ENCODE results near the gene EFCAB8. TPM values are rescaled to one million over a fixed set of nuclear protein-coding genes. Genes with fewer than 3 reads are reported as not detected.

Gene EFCAB8
- total RNA-seq, 1 experiment from 2014 or later = not detected

- Histone ChIP-seq H2AFZ (no peak overlapping the region), H3F3A (ENCODE audit: insufficient read depth, low read depth) (no peaks in the 10 kb centered on the region), H3K27ac (no peak overlapping the region), H3K4me3 (no peak overlapping the region), H3K79me2 (ENCODE audit: low read depth) (no peaks in the 10 kb centered on the region), H3K9me2 (ENCODE audit: insufficient read depth) (no peaks in the 10 kb centered on the region), H3K36me3 (ENCODE audit: low read depth) (no peaks in the 10 kb centered on the region), H3K4me2 (no peak overlapping the region), H4K20me1 (ENCODE audit: insufficient read depth) (no peaks in the 10 kb centered on the region), H3K4me1 (replicated peaks; ENCODE audit: insufficient read depth) (no peaks in the 10 kb centered on the region), H3K9me3 (ENCODE audit: insufficient read depth, low read depth) (no peaks in the 10 kb centered on the region; the same call in 1 of the 2 replicates), H3K27me3 (ENCODE audit: insufficient read depth, low read depth) (peaks cover 73% of the 10 kb centered on the region)
- BruUV-seq (replicated peaks) = no TSS peak
- intact Hi-C loops (cut with micrococcal nuclease; ENCODE audit: unreplicated experiment) = no loop called here
- no peak for DNase-seq
- ChIA-PET CTCF (no interaction called here), POLR2A (ENCODE audit: unreplicated experiment) (no interaction called here)
- no peak for TF ChIP-seq CTCF (conservative IDR thresholded peaks at IDR 0.05)
- no peak for TF ChIP-seq EZH2 (IDR thresholded peaks at IDR 0.05; ENCODE audit: low read depth)
Measured at GRCh38 chr20:32991792-32992641, 133.3 kb downstream of the EFCAB8 start.

GRCh38 chr20:32993496-32994050 is 134.8 kb downstream of the EFCAB8 start:
- BruUV-seq (replicated peaks) = no TSS peak
- POLR2A ChIA-PET (ENCODE audit: unreplicated experiment) = no interaction called here
- Histone ChIP-seq H3K4me2 (no peak overlapping the region), H3K36me3 (ENCODE audit: low read depth) (no peaks in the 10 kb centered on the region), H3K4me3 (no peak overlapping the region), H2AFZ (no peak overlapping the region), H4K20me1 (ENCODE audit: insufficient read depth) (no peaks in the 10 kb centered on the region), H3K9me2 (ENCODE audit: insufficient read depth) (no peaks in the 10 kb centered on the region), H3K27me3 (ENCODE audit: insufficient read depth, low read depth) (peaks cover 77% of the 10 kb centered on the region), H3K79me2 (ENCODE audit: low read depth) (no peaks in the 10 kb centered on the region), H3F3A (ENCODE audit: insufficient read depth, low read depth) (no peaks in the 10 kb centered on the region), H3K27ac (no peak overlapping the region), H3K9me3 (ENCODE audit: insufficient read depth, low read depth) (no peaks in the 10 kb centered on the region; the same call in 1 of the 2 replicates), H3K4me1 (replicated peaks; ENCODE audit: insufficient read depth) (no peaks in the 10 kb centered on the region)
- no peak for TF ChIP-seq CTCF (conservative IDR thresholded peaks at IDR 0.05)
- no peak for TF ChIP-seq EZH2 (IDR thresholded peaks at IDR 0.05; ENCODE audit: low read depth)
- intact Hi-C loops (cut with micrococcal nuclease; ENCODE audit: unreplicated experiment) = no loop called here
- CTCF ChIA-PET = no interaction called here
- DNase-seq = no peak

- BruUV-seq (replicated peaks) = no TSS peak
- intact Hi-C loops (cut with micrococcal nuclease; ENCODE audit: unreplicated experiment) = no loop called here
- Histone ChIP-seq H2AFZ (no peak overlapping the region), H3K9me3 (ENCODE audit: insufficient read depth, low read depth) (no peaks in the 10 kb centered on the region; the same call in 1 of the 2 replicates), H3K9me2 (ENCODE audit: insufficient read depth) (no peaks in the 10 kb centered on the region), H4K20me1 (ENCODE audit: insufficient read depth) (no peaks in the 10 kb centered on the region), H3K36me3 (ENCODE audit: low read depth) (no peaks in the 10 kb centered on the region), H3F3A (ENCODE audit: insufficient read depth, low read depth) (no peaks in the 10 kb centered on the region), H3K27ac (no peak overlapping the region), H3K4me1 (replicated peaks; ENCODE audit: insufficient read depth) (no peaks in the 10 kb centered on the region), H3K79me2 (ENCODE audit: low read depth) (no peaks in the 10 kb centered on the region), H3K27me3 (ENCODE audit: insufficient read depth, low read depth) (peaks cover 83% of the 10 kb centered on the region), H3K4me3 (no peak overlapping the region), H3K4me2 (no peak overlapping the region)
- no peak for DNase-seq
- ChIA-PET CTCF (no interaction called here), POLR2A (ENCODE audit: unreplicated experiment) (no interaction called here)
- TF ChIP-seq CTCF (conservative IDR thresholded peaks at IDR 0.05) = no peak
- TF ChIP-seq EZH2 (IDR thresholded peaks at IDR 0.05; ENCODE audit: low read depth) = no peak
Measured at GRCh38 chr20:32995802-32996201, 137.1 kb downstream of the EFCAB8 start.
